ENCODE results near the gene PEX11G.

PEX11G gene

DNA sequence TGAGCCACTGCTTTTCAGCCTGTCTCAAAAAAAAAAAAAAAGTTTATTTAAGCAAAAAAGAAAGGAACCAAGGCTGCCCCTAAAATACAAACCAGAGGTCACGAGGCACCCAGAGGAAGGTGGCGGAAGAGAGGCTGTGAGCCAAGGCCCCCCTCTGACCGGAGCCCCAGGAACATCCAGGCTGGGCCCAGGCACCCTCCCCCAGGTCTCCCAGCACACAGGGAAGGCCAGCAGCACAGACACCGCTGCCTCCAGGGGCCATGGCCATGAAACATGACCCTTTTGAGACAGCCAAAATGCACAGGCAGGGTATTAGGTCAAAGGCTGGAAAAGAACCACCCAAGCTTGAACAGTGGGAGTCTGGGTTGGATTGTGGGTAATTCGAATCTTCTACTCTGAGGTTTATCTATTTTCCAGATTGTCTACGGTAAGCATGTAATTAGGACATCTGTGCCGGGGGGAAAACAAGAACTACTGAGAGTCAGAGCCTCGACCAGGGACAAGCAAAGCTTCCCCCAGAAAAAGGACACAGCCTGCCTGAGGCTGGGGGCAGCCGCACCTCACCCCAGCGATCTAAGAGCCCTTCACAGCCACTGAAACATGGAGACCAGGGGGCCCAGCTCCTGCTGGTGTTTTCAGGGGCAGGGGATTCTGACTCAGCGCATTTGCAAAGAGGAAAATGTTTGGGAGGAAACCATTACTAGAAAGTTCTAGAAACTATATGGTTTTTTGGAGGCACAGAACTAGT lies 8.4 kb downstream of the PEX11G start:
- Histone ChIP-seq H3K4me3 (ENCODE audit: low read length) (no peak overlapping the region), H4K20me1 (ENCODE audit: insufficient read depth, low read length) (no peaks in the 10 kb centered on the region), H3K9ac (ENCODE audit: low read length) (no peak overlapping the region), H3K4me2 (ENCODE audit: low read depth, low read length) (no peak overlapping the region), H2AFZ (ENCODE audit: low read length) (no peak overlapping the region), H3F3A (ENCODE audit: insufficient read depth, low read length) (no peaks in the 10 kb centered on the region), H3K4me1 (ENCODE audit: low read length) (no peaks in the 10 kb centered on the region), H3K27ac (ENCODE audit: low read length) (no peak overlapping the region), H3K9me3 (replicated peaks; ENCODE audit: insufficient read depth, low read length) (no peaks in the 10 kb centered on the region), H3K36me3 (replicated peaks; ENCODE audit: insufficient read depth, low read length) (no peaks in the 10 kb centered on the region), H3K79me2 (ENCODE audit: low read length) (no peaks in the 10 kb centered on the region), H3K9me2 (replicated peaks; ENCODE audit: insufficient read depth, low read length) (no peaks in the 10 kb centered on the region), H3K27me3 (replicated peaks; ENCODE audit: insufficient read depth, low read length) (peaks cover 57% of the 10 kb centered on the region)
- no peak for DNase-seq
- TF ChIP-seq EZH2phosphoT487 (IDR thresholded peaks at IDR 0.05; ENCODE audit: low read length) (no peak), EZH2 (optimal IDR thresholded peaks at IDR 0.05; ENCODE audit: low read depth, low read length) (no peak)
- TF ChIP-seq, protein P1, sequence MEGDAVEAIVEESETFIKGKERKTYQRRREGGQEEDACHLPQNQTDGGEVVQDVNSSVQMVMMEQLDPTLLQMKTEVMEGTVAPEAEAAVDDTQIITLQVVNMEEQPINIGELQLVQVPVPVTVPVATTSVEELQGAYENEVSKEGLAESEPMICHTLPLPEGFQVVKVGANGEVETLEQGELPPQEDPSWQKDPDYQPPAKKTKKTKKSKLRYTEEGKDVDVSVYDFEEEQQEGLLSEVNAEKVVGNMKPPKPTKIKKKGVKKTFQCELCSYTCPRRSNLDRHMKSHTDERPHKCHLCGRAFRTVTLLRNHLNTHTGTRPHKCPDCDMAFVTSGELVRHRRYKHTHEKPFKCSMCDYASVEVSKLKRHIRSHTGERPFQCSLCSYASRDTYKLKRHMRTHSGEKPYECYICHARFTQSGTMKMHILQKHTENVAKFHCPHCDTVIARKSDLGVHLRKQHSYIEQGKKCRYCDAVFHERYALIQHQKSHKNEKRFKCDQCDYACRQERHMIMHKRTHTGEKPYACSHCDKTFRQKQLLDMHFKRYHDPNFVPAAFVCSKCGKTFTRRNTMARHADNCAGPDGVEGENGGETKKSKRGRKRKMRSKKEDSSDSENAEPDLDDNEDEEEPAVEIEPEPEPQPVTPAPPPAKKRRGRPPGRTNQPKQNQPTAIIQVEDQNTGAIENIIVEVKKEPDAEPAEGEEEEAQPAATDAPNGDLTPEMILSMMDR (IDR thresholded peaks at IDR 0.05; ENCODE audit: low read length) = no peak

DNA sequence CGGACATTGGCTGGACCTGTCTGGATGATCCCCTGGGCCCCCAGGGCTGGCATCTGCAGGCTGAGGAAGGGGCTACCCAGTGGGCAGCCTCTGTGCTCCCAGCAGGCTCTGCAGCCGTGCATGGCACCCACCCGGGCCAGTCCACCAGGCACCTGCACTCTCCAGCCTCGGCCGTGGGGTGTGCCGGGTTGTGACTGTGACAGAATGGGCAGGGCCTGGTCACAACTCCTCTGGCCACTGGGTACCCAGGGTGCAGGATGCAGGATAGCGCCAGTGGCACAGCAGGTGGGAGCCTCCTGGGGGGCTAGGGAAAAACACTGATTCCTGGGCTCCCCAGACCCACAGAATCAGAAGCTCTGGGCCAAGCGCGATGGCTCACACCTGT lies 10.0 kb downstream of the PEX11G start:
- no peak overlapping the region for H3K4me2 ChIP-seq (ENCODE audit: low read depth, low read length)
- H3K27ac ChIP-seq (ENCODE audit: low read length) = no peak overlapping the region
- H3F3A ChIP-seq (ENCODE audit: insufficient read depth, low read length) = no peaks in the 10 kb centered on the region
- no peaks in the 10 kb centered on the region for H3K79me2 ChIP-seq (ENCODE audit: low read length)
- H3K9ac ChIP-seq (ENCODE audit: low read length) = no peak overlapping the region
- DNase-seq = no peak
- H3K9me2 ChIP-seq (replicated peaks; ENCODE audit: insufficient read depth, low read length) = no peaks in the 10 kb centered on the region
- no peaks in the 10 kb centered on the region for H3K36me3 ChIP-seq (replicated peaks; ENCODE audit: insufficient read depth, low read length)
- H2AFZ ChIP-seq (ENCODE audit: low read length) = no peak overlapping the region
- no peaks in the 10 kb centered on the region for H3K4me1 ChIP-seq (ENCODE audit: low read length)
- no peaks in the 10 kb centered on the region for H4K20me1 ChIP-seq (ENCODE audit: insufficient read depth, low read length)
- H3K4me3 ChIP-seq (ENCODE audit: low read length) = no peak overlapping the region
- no peaks in the 10 kb centered on the region for H3K9me3 ChIP-seq (replicated peaks; ENCODE audit: insufficient read depth, low read length)
- TF ChIP-seq EZH2 (optimal IDR thresholded peaks at IDR 0.05; ENCODE audit: low read depth, low read length) (no peak), EZH2phosphoT487 (IDR thresholded peaks at IDR 0.05; ENCODE audit: low read length) (no peak)
- TF ChIP-seq, protein P1 (IDR thresholded peaks at IDR 0.05; ENCODE audit: low read length) = no peak
- H3K27me3 ChIP-seq (replicated peaks; ENCODE audit: insufficient read depth, low read length) = peaks cover 44% of the 10 kb centered on the region

DNA sequence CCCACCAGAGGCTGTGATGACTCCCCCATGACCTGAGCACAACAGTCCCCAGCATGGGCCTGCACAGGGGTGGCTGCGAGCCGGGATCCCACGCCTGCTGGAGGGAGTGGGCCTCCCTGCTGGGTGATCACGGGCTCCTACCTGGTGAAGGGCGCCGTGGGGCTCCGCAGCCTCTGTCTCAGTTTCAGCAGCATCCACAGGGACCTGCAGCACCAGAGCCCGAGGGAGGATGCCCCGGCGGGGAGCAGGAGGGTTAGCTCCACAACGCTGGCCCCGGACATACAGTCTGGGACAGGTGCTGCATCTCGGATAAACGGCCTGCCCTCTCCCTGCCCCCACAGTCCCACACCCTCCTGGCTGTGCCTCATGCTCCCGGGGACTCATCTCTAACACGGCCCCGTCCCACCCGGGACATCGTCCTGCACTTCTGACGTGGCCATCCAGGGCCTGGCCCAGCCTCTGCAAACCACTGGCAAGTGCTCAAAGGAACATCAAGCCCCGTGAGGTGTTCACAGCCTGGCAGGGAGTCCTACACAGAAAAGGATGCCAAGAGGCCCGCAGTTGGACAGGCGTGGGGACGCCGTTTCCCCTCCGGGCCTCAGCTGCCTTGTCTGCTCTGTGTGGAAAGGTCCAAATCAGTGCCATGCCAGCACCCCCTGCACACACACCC lies 10.5 kb downstream of the PEX11G start:
- Histone ChIP-seq H3K79me2 (ENCODE audit: low read length) (no peaks in the 10 kb centered on the region), H3K9me3 (replicated peaks; ENCODE audit: insufficient read depth, low read length) (no peaks in the 10 kb centered on the region), H4K20me1 (ENCODE audit: insufficient read depth, low read length) (no peaks in the 10 kb centered on the region), H3K27ac (ENCODE audit: low read length) (no peak overlapping the region), H2AFZ (ENCODE audit: low read length) (no peak overlapping the region), H3K36me3 (replicated peaks; ENCODE audit: insufficient read depth, low read length) (no peaks in the 10 kb centered on the region), H3F3A (ENCODE audit: insufficient read depth, low read length) (no peaks in the 10 kb centered on the region), H3K27me3 (replicated peaks; ENCODE audit: insufficient read depth, low read length) (peaks cover 39% of the 10 kb centered on the region), H3K4me1 (ENCODE audit: low read length) (no peaks in the 10 kb centered on the region), H3K4me3 (ENCODE audit: low read length) (no peak overlapping the region), H3K4me2 (ENCODE audit: low read depth, low read length) (no peak overlapping the region), H3K9me2 (replicated peaks; ENCODE audit: insufficient read depth, low read length) (no peaks in the 10 kb centered on the region), H3K9ac (ENCODE audit: low read length) (no peak overlapping the region)
- TF ChIP-seq, protein P1 (IDR thresholded peaks at IDR 0.05; ENCODE audit: low read length) = no peak
- no peak for TF ChIP-seq EZH2phosphoT487 (IDR thresholded peaks at IDR 0.05; ENCODE audit: low read length)
- TF ChIP-seq EZH2 (optimal IDR thresholded peaks at IDR 0.05; ENCODE audit: low read depth, low read length) = no peak
- no peak for DNase-seq

Measured in MM.1S (cell line).